Muscle layer of duodenum (tissue), 2 donors: Measurements from ENCODE around the gene P3H1.
"Not testable (repeated sequence)": the region's sequence is repeated elsewhere in the genome, so short reads cannot be mapped to it uniquely, and the experiment has no call there.

Experiments
- H3K27ac ChIP-seq: one replicate; pipeline ENCODE4 v1.7.0; 2013; ENCODE audit warnings: mild to moderate bottlenecking, low read length
- H3K27me3 ChIP-seq: one replicate; pipeline ENCODE4 v1.7.0; 2013; ENCODE audit warnings: low read depth, mild to moderate bottlenecking, control low read depth, low read length
- H3K36me3 ChIP-seq, 2 donors: one replicate each; pipeline ENCODE4 v1.7.0; 2013; ENCODE audit warnings: low read length in 2 of 2, control low read depth in 1 of 2, mild to moderate bottlenecking in 1 of 2; ENCODE audit not compliant: insufficient read depth in 2 of 2, control insufficient read depth in 1 of 2
- H3K4me1 ChIP-seq, 2 donors: one replicate each; pipeline ENCODE4 v1.7.0; 2013; ENCODE audit warnings: low read length in 2 of 2, mild to moderate bottlenecking in 2 of 2, control low read depth in 1 of 2, moderate library complexity in 1 of 2; ENCODE audit not compliant: insufficient read depth in 2 of 2, control insufficient read depth in 1 of 2
- H3K4me3 ChIP-seq, 2 donors: one replicate each; pipeline ENCODE4 v1.7.0; 2013; ENCODE audit warnings: low read length in 2 of 2, low read depth in 1 of 2, mild to moderate bottlenecking in 1 of 2
- H3K9me3 ChIP-seq, 2 donors: one replicate each; pipeline ENCODE4 v1.7.0; 2013; ENCODE audit warnings: low read length in 2 of 2, control low read depth in 1 of 2, mild to moderate bottlenecking in 1 of 2; ENCODE audit not compliant: control insufficient read depth in 1 of 2
- donor health status: healthy.

The P3H1 gene, protein sequence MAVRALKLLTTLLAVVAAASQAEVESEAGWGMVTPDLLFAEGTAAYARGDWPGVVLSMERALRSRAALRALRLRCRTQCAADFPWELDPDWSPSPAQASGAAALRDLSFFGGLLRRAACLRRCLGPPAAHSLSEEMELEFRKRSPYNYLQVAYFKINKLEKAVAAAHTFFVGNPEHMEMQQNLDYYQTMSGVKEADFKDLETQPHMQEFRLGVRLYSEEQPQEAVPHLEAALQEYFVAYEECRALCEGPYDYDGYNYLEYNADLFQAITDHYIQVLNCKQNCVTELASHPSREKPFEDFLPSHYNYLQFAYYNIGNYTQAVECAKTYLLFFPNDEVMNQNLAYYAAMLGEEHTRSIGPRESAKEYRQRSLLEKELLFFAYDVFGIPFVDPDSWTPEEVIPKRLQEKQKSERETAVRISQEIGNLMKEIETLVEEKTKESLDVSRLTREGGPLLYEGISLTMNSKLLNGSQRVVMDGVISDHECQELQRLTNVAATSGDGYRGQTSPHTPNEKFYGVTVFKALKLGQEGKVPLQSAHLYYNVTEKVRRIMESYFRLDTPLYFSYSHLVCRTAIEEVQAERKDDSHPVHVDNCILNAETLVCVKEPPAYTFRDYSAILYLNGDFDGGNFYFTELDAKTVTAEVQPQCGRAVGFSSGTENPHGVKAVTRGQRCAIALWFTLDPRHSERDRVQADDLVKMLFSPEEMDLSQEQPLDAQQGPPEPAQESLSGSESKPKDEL

DNA sequence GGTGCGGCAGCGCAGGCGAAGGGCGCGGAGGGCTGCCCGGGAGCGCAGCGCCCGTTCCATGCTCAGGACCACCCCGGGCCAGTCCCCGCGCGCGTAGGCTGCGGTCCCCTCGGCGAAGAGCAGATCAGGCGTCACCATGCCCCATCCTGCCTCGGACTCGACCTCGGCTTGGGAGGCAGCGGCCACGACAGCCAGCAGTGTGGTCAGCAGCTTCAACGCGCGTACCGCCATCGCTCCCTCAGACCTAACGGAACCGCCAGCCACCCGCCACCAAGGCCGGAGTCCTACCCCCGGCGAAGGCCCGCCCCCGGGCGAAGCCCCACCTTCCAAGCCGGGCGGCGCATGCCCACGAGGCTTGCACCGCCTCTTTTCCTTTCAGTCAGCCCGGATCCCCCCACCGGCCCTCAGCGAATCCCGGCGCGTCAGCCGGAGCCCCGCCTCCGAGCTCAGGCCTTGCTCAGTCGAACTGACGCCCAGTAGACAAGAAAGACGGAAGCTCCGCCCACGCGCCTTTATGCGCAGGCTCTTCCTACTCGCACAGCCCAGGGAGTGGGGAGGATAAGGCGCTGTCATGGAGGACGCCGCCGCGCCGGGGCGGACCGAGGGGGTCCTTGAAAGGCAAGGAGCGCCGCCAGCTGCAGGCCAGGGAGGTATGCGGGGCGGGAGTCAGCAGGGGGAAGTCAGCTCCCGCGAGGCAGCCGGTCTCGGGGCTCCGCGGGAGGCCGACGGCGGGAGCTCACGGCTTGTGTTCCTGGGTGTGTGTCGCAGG, at the start of gene P3H1, which contains the start of gene C1orf50:
P3H1 (minus strand) TSS at position 288 of the 769 bp plus-strand sequence; CDS start at position 231, 57 bp downstream.
C1orf50 (plus strand) TSS at position 509 of the 769 bp plus-strand sequence; CDS start at position 572, 63 bp downstream.
- peak within 1 kb of the TSS; percentile 80 for H3K27ac ChIP-seq
- H3K4me3 ChIP-seq = peak within 1 kb of the TSS; percentile 87 to 99

DNA sequence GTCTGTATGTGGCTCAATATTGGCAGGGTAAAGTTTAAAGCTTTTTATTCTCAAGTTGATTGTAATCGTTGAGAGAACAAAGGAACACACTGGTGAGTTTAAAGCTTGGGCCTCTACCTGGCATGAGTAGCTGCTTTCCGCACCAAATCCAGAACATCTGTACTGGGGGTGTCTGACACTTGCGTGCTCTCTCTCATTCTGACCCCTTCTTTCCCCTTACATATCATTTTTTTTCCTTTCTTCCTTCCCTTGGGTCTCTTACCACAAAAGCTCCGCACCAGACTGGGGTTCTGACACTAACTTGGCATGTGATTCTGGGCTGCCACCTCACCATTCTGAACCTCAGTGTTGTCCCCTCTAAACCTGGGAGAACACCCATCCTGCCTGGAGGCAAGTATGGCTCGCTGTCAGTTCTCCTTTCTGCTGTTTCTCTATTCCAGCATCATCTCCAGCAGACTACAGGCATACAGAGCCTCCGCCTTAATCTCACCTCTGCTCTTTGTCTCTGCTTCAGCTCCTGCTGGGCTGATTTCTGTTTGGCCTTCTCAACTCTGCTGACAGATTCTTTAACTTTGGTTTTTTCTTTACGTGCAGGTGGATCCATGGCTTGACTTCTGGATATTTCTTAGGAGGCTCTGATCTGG, 49.2 kb upstream of the P3H1 start:
- Histone ChIP-seq H3K4me3 (peak overlapping the region; percentile 88 to 90), H3K27ac (peak overlapping the region; percentile 84), H3K36me3 (no peaks in the 10 kb centered on the region), H3K9me3 (no peaks in the 10 kb centered on the region), H3K27me3 (no peaks in the 10 kb centered on the region), H3K4me1 (peaks cover 11 to 14% of the 10 kb centered on the region in 2 donors)

More for the DNA sequence above, at the start of gene P3H1, which contains the start of gene C1orf50:
- Histone ChIP-seq H3K36me3 (peaks cover 0 to 2% of the 10 kb centered on the region in 2 donors), H3K4me1 (peaks cover 10 to 25% of the 10 kb centered on the region in 2 donors), H3K9me3 (no peaks in the 10 kb centered on the region), H3K27me3 (no peaks in the 10 kb centered on the region)

- not testable (repeated sequence) for H3K27ac ChIP-seq
- peaks cover 11 to 14% of the 10 kb centered on the region in 2 donors for H3K4me1 ChIP-seq
Measured at GRCh38 chr1:42814815-42815214, 48.0 kb upstream of the P3H1 start.

DNA sequence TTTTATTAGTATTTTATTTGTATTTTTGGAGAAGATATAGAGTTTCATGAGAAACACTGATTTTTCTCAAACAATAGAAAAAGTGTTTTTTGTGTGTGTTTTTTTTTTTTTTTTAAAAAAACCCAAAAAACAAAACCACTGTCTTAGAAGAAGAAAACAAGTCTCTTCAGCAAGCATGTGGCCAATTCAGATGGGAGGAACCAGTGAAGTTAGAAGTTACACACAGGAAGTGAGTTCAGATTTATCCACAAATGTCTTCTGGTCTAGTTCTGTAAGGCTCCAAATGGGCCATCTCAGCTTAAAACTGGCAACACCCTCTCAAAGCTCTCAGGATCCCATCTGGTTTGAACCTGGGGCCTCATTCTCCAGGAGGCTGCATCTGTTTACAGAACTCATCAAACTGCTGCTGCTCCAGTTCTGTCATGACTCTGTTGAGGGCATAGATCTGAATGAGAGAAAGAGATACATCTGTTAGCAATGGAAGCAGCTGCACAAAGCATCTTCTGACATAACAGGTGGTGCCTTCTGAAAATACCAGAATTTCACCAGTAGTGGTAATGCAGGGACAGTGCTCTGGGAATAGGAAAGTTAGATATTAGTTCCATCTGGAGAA, 40.3 kb upstream of the P3H1 start:
- H3K27ac ChIP-seq = no peak overlapping the region
- peaks cover 0 to 9% of the 10 kb centered on the region in 2 donors for H3K36me3 ChIP-seq
- no peaks in the 10 kb centered on the region for H3K9me3 ChIP-seq
- no peaks in the 10 kb centered on the region for H3K4me1 ChIP-seq
- no peak overlapping the region for H3K4me3 ChIP-seq
- H3K27me3 ChIP-seq = no peaks in the 10 kb centered on the region

More at GRCh38 chr1:42814815-42815214, 48.0 kb upstream of the P3H1 start:
- not testable (repeated sequence) for H3K36me3 ChIP-seq, H3K4me3 ChIP-seq, H3K9me3 ChIP-seq, H3K27me3 ChIP-seq

DNA sequence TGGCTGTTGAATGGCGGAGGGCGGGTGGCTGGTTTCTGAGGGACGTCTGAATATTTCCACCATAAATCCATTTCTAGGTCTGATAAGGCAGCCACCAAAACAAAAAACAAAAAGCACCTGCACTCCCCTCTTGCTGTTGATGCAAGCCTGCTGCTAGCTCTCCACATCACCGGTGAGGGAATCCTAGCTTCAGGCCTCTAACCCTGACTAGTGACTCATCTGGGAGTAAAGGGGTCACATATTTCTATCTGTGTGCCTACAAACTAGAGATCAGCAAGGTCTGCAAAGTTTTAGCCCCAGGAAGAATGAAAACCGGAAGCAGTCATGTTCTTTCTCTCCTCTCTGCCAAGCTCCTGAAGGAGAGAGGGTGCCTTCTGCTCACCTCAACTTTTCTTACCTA, 39.8 kb upstream of the P3H1 start:
- no peaks in the 10 kb centered on the region for H3K27me3 ChIP-seq
- no peak overlapping the region for H3K4me3 ChIP-seq
- no peaks in the 10 kb centered on the region for H3K4me1 ChIP-seq
- no peaks in the 10 kb centered on the region for H3K9me3 ChIP-seq
- H3K27ac ChIP-seq = no peak overlapping the region
- H3K36me3 ChIP-seq = peaks cover 0 to 9% of the 10 kb centered on the region in 2 donors

DNA sequence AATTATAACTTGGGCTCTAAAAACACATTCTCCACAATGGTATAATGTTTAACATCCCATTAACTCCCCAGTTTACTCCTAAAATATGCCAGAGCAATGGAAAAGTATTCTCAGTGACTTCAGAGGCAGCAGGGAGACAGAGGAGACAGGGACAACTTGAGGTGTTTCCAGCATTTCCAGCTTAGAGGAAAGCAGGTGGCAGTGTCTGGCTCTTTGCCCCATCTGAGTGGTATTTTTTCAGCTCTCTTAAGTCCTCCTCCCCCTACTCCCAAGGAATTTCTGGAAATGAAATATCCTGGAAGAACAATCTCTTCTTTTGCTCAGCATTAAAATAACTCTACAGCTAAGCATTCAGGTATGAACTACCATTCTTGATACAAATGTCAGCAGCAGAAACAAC, 39.3 kb upstream of the P3H1 start:
- H3K9me3 ChIP-seq = no peaks in the 10 kb centered on the region
- H3K4me1 ChIP-seq = no peaks in the 10 kb centered on the region
- peaks cover 0 to 9% of the 10 kb centered on the region in 2 donors for H3K36me3 ChIP-seq
- H3K27ac ChIP-seq = no peak overlapping the region
- H3K27me3 ChIP-seq = no peaks in the 10 kb centered on the region
- no peak overlapping the region for H3K4me3 ChIP-seq

- Histone ChIP-seq H3K4me3 (no peak overlapping the region), H3K4me1 (no peaks in the 10 kb centered on the region), H3K27ac (no peak overlapping the region), H3K27me3 (no peaks in the 10 kb centered on the region), H3K9me3 (no peaks in the 10 kb centered on the region), H3K36me3 (peaks cover 0 to 4% of the 10 kb centered on the region in 2 donors)
Measured at GRCh38 chr1:42801832-42802473, 35.1 kb upstream of the P3H1 start.

DNA sequence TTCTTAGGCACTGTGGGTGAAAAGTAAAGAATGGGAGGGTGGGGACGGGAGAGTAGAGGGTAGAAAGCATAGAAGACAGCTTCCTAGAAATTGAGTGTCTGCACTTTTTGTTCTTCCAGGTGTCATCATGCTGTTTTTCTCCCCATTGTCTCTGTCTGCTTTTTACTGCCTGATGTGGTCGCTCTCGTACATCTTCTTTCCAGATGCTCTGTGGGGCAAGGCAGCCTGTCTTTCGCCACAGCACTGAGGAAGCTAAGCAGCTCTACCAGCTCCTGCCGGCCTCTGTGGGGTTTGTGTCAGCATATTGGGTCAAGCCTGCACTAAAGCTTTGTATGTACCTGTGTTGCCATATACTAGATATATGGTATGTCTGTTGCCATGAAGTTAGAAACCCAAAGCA, 31.2 kb upstream of the P3H1 start:
- Histone ChIP-seq H3K4me3 (no peak overlapping the region), H3K27me3 (no peaks in the 10 kb centered on the region), H3K4me1 (no peaks in the 10 kb centered on the region), H3K9me3 (no peaks in the 10 kb centered on the region), H3K36me3 (no peaks in the 10 kb centered on the region), H3K27ac (no peak overlapping the region)

DNA sequence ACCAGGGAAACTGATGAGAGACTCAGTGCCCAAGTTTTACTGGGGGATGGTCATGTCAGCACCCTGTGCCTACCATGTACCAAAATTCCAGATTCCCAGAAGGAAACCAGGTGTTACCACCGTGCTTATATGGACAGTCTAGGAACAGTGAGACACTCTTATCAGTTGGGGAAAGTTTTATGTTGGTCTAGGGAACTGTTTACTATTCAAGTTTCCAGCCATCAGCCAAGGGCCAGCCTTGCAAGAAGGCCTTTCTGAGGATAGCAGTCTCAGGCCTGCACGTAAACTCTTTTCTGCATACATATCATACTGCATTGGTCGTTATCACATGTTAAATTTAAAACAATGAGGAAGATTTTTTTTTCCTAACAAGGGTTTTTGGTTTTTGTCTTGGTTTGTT, 30.6 kb upstream of the P3H1 start:
- Histone ChIP-seq H3K4me3 (no peak overlapping the region), H3K9me3 (no peaks in the 10 kb centered on the region), H3K4me1 (no peaks in the 10 kb centered on the region), H3K27me3 (no peaks in the 10 kb centered on the region), H3K36me3 (no peaks in the 10 kb centered on the region), H3K27ac (no peak overlapping the region)

GRCh38 chr1:42793824-42794223, 27.0 kb upstream of the P3H1 start:
- Histone ChIP-seq H3K27me3 (no peaks in the 10 kb centered on the region), H3K4me3 (no peak overlapping the region), H3K36me3 (no peaks in the 10 kb centered on the region), H3K9me3 (no peaks in the 10 kb centered on the region), H3K27ac (no peak overlapping the region), H3K4me1 (no peaks in the 10 kb centered on the region)
